ENCODE results near the gene HIVEP3.

GRCh38 chr1:41740058-41740457, 178.7 kb downstream of the HIVEP3 start:
- TF ChIP-seq CTCF (IDR thresholded peaks at IDR 0.05), result no peak
- TF ChIP-seq POLR2A (IDR thresholded peaks at IDR 0.05), result no peak

Measured in esophagus squamous epithelium (tissue), 4 donors.